ENCODE data around the gene WDFY4.

DNA sequence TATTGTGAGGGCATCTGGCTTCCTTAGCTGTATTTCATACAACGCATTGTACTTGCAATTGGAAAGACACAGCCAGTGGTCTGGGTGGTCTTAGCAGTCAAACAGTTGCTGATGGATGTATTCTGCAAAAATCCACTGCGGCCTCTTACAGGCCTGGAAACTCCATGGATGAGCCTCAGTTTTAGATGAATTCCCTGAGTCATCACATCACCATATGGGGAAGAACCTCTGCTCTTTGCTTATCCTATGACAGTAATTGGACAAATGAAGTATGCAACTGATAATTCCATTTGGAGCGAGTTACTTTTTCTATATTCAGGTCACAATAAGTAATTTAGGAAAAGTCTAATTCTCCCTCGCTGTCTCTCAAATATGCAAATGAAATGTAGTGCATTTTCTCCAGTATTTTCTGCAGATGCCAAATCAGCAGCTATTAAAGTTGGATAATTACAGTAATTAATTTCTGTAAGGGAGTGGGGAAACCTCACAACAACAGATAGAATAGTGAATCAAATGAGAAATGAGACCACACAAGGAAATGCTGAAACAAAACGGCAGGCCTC is 78.8 kb downstream of the WDFY4 start:
- TF ChIP-seq, protein P1, sequence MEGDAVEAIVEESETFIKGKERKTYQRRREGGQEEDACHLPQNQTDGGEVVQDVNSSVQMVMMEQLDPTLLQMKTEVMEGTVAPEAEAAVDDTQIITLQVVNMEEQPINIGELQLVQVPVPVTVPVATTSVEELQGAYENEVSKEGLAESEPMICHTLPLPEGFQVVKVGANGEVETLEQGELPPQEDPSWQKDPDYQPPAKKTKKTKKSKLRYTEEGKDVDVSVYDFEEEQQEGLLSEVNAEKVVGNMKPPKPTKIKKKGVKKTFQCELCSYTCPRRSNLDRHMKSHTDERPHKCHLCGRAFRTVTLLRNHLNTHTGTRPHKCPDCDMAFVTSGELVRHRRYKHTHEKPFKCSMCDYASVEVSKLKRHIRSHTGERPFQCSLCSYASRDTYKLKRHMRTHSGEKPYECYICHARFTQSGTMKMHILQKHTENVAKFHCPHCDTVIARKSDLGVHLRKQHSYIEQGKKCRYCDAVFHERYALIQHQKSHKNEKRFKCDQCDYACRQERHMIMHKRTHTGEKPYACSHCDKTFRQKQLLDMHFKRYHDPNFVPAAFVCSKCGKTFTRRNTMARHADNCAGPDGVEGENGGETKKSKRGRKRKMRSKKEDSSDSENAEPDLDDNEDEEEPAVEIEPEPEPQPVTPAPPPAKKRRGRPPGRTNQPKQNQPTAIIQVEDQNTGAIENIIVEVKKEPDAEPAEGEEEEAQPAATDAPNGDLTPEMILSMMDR (IDR thresholded peaks at IDR 0.05; ENCODE audit: insufficient read depth, low read depth, low read length) = no peak
- no peak for TF ChIP-seq EZH2 (IDR thresholded peaks at IDR 0.05; ENCODE audit: insufficient read depth, low read length)

All from astrocyte (in vitro differentiated cells and primary cell).